Adrenal gland (tissue), 5 donors: ENCODE data around the gene PCMTD2.

Experiments used
- POLR2A ChIP-seq, 2 donors: fragments of 450-650 bp; IDR thresholded peaks; one replicate each; pipeline ENCODE4 v1.6.1; 2017; ENCODE audit warnings: antibody characterized with exemption in 2 of 2, mild to moderate bottlenecking in 2 of 2, moderate library complexity in 1 of 2
- TF ChIP-seq, protein P1 (sequence below), 6 experiments: fragments of 450-650 bp in 4 of 6; fragments of 200-600 bp in 2 of 6; sonication (generic) in 1 of 6; IDR thresholded peaks; 1 replicate in 5 of 6; 2 replicates in 1 of 6; pipeline versions ENCODE4 v1.5.1 to v1.8.0; 2016 to 2021; ENCODE audit warnings: antibody characterized with exemption in 6 of 6, mild to moderate bottlenecking in 2 of 6, moderate library complexity in 1 of 6
- donor health status: DM: no; HTN: no; CAD: no.

- TF ChIP-seq, protein P1, sequence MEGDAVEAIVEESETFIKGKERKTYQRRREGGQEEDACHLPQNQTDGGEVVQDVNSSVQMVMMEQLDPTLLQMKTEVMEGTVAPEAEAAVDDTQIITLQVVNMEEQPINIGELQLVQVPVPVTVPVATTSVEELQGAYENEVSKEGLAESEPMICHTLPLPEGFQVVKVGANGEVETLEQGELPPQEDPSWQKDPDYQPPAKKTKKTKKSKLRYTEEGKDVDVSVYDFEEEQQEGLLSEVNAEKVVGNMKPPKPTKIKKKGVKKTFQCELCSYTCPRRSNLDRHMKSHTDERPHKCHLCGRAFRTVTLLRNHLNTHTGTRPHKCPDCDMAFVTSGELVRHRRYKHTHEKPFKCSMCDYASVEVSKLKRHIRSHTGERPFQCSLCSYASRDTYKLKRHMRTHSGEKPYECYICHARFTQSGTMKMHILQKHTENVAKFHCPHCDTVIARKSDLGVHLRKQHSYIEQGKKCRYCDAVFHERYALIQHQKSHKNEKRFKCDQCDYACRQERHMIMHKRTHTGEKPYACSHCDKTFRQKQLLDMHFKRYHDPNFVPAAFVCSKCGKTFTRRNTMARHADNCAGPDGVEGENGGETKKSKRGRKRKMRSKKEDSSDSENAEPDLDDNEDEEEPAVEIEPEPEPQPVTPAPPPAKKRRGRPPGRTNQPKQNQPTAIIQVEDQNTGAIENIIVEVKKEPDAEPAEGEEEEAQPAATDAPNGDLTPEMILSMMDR (IDR thresholded peaks at IDR 0.05), result no peak
- TF ChIP-seq POLR2A (IDR thresholded peaks at IDR 0.05), result no peak
Observed at GRCh38 chr20:64253000-64253383, 2.6 kb upstream of the PCMTD2 start.
